HG02884 (cell line): ENCODE results near the gene CCNI2.
"Not testable (repeated sequence)": the region's sequence is repeated elsewhere in the genome, so short reads cannot be mapped to it uniquely, and the experiment has no call there.

Source experiments
- ATAC-seq: cut with Tn5 transposase; IDR thresholded peaks from one replicate; pipeline ENCODE4 v1.9.1; 2021; ENCODE audit warnings: mild to moderate bottlenecking, moderate library complexity; ENCODE audit not compliant: unreplicated experiment

The CCNI2 gene

GRCh38 chr5:132779961-132780360 lies 32.7 kb downstream of the CCNI2 start:
- ATAC-seq, result no peak

GRCh38 chr5:132780577-132780976 lies 33.4 kb downstream of the CCNI2 start:
- ATAC-seq, result no peak

DNA sequence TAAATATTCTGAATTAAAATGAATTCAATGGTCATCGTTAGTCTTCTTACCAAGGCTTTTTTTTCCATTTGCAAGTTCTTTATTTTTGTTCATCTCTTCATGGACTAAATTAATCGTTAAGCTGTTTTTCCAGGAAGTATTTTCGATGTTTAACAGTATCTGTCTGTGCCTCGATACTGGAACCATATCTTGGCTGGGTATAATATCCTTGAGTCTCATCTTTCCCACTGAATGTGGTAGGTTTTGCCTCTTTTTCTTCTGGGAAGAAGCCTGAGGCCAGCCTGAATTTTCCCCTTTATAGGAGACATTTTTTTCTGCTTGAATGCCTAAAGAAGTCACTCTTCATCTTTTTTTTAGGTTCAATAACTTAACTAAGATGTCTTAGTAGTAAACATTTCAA lies 33.8 kb downstream of the CCNI2 start:
- no peak for ATAC-seq

DNA sequence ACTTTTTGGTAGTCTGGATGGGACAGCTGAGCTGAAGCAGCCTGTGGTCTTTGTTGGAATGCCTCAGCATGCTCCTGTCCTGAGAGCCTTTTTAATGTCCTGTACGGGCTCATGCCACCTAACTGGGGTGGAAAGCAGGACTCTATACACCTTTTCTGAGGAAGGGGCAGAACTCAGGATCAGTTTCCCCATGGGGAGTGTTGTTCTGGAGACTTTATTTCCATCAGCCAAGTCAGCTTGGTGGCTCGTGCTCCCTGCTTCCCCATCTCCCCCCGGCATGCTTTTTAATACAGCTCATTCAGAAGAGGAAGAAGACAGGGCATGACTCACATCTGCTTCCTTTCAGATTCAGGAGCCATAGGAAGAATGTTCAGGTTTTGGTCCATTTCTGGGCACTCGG lies 34.9 kb downstream of the CCNI2 start:
- ATAC-seq, result no peak

DNA sequence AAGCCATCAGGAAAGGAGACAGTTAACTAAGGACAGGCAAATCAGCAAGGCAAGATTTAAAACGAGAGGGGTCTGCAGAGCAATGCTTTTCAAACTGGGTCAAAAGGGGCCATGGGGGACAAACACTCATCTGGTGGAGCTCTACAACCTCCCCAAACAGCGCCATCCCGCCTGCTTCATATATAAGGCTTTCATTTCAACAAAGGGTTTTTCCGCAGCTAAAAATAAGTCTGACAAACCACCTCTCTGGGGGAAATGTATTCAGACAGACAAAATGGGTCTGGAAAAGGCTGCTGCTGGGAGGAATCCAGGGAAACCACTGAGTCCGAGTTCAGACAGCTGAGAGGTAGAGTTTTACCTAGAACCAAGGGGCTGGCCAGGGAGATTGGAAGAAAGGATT lies 38.1 kb downstream of the CCNI2 start:
- ATAC-seq, result no peak

DNA sequence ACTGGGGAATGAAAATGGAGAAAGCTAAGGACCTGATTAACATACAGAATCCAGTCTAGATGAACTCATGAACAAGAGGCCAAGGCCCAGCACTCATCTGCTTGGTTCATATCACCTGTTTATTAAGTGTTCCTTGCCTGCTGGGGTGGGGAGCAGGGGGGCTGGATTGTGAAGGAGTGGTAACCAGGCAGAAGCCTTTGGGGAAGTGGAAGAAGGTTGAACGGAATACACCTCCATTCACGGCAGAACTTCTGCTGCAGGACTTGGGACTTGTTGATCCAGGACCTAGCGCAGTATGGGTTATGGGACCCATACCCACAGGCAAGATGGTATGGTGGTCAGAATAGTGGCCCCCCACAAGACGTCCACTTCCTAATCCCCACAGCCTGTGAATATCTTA lies 38.6 kb downstream of the CCNI2 start:
- ATAC-seq, result no peak

DNA sequence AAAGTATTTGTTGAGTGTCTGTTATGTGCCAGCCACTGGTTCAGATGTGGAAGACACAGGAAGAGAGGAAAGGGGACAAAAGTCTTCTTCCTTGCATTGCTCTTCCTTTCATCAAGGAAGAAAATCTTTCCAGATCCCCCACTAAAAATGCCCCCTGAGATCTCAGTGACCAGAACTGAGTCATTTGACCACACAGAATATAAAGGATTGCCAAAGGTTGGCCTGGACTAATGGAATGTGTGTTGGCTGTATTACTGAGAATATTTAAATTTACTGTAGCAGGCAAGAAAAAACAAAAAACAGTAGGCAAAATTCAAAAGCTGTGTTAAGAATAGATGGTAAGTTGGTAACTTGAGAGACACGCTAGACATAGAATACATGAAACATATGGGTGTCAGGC lies 39.9 kb downstream of the CCNI2 start:
- ATAC-seq, result no peak

- ATAC-seq, result no peak
Observed at GRCh38 chr5:132788508-132788907, 41.3 kb downstream of the CCNI2 start.

- no peak for ATAC-seq
Observed at GRCh38 chr5:132788990-132789886, 42.0 kb downstream of the CCNI2 start.

GRCh38 chr5:132790201-132790865 lies 43.1 kb downstream of the CCNI2 start:
- ATAC-seq, result no peak

- no peak for ATAC-seq
Observed at GRCh38 chr5:132791026-132791425, 43.8 kb downstream of the CCNI2 start.

- ATAC-seq, result no peak
Observed at GRCh38 chr5:132797651-132798050, 50.4 kb downstream of the CCNI2 start.

GRCh38 chr5:132799392-132799791 lies 52.2 kb downstream of the CCNI2 start:
- ATAC-seq, result no peak

GRCh38 chr5:132800545-132800944 lies 53.3 kb downstream of the CCNI2 start:
- no peak for ATAC-seq

- no peak for ATAC-seq
Observed at GRCh38 chr5:132802044-132802684, 54.9 kb downstream of the CCNI2 start.

DNA sequence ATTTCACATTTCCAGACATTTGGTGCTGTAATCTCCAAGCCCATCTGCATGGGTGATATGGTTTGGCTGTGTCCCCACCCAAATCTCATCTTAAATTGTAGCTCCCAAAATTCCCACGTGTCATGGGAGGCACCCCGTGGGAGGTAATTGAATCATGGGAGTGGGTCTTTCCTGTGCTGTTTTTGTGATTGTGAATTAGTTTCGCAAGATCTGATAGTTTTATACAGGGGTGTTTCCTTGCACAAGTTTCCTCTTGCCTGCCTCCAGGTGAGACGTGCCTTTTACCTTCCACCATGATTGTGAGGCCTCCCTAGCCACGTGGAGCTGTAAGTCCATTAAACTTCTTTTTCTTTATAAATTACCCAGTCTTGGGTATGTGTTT lies 55.5 kb downstream of the CCNI2 start:
- not testable (repeated sequence) for ATAC-seq
